ENCODE results near the gene EHD1.

GRCh38 chr11:64866173-64866491 lies 12.3 kb downstream of the EHD1 start:
- TF ChIP-seq CTCF (IDR thresholded peaks at IDR 0.05) = no peak
- no peak for TF ChIP-seq ZFX (IDR thresholded peaks at IDR 0.05; ENCODE audit: borderline replicate concordance)

Measured in 22Rv1 (cell line).